HepG2 (cell line): ENCODE data around the gene P4HB. TPM values are rescaled to one million over a fixed set of nuclear protein-coding genes. Genes with fewer than 3 reads are reported as not detected.

ENCODE experiments used
- AHR ChIP-seq: IDR thresholded peaks from 2 replicates; pipeline ENCODE4 v1.6.1; 2018; ENCODE audit warnings: missing genetic modification reagents, missing compliant biosample characterization
- ARID5B ChIP-seq: IDR thresholded peaks from 2 replicates; pipeline ENCODE4 v1.4.0; 2020; ENCODE audit warnings: mild to moderate bottlenecking, missing genetic modification reagents
- CREM ChIP-seq, 2 experiments: sonication (generic) in 1 of 2; formaldehyde crosslinking in 1 of 2; IDR thresholded peaks; 2 replicates each; pipeline versions ENCODE4 v1.4.0 to v1.6.1; 2016 to 2020; ENCODE audit warnings: antibody characterized with exemption in 1 of 2, mild to moderate bottlenecking in 1 of 2, missing genetic modification reagents in 1 of 2
- KMT2A ChIP-seq: sonication (generic); formaldehyde crosslinking; IDR thresholded peaks from 2 replicates; pipeline ENCODE4 v1.4.0; 2020; ENCODE audit warnings: missing genetic modification reagents
- MAZ ChIP-seq, 2 experiments: sonication (generic) in 1 of 2; formaldehyde crosslinking in 1 of 2; IDR thresholded peaks; 2 replicates each; pipeline versions ENCODE4 v1.5.0 to v1.6.1; 2012 to 2020; ENCODE audit warnings: low read depth in 2 of 2, mild to moderate bottlenecking in 2 of 2, borderline replicate concordance in 1 of 2, improper control_type of control experiment in 1 of 2, low read length in 1 of 2, missing genetic modification reagents in 1 of 2, moderate library complexity in 1 of 2
- MXD1 ChIP-seq: sonication (generic); formaldehyde crosslinking; IDR thresholded peaks from 2 replicates; pipeline ENCODE4 v1.4.0; 2020; ENCODE audit warnings: mild to moderate bottlenecking, missing genetic modification reagents
- MYNN ChIP-seq: sonication (generic); formaldehyde crosslinking; IDR thresholded peaks from 2 replicates; pipeline ENCODE4 v1.4.0; 2020; ENCODE audit warnings: mild to moderate bottlenecking, low read depth, missing genetic modification reagents
- NCOA1 ChIP-seq: sonication (generic); formaldehyde crosslinking; IDR thresholded peaks from 2 replicates; pipeline ENCODE4 v1.9.0; 2021; ENCODE audit warnings: missing genetic modification reagents
- RAD21 ChIP-seq: fragments of 450-650 bp; formaldehyde crosslinking; IDR thresholded peaks from 2 replicates; pipeline ENCODE4 v1.5.0; 2020; ENCODE audit warnings: mild to moderate bottlenecking
- RXRA ChIP-seq: sonication (generic); formaldehyde crosslinking; IDR thresholded peaks from 2 replicates; pipeline ENCODE4 v1.5.1; 2020; ENCODE audit warnings: missing genetic modification reagents
- SAFB2 ChIP-seq: sonication (generic); formaldehyde crosslinking; IDR thresholded peaks from 2 replicates; pipeline ENCODE4 v1.5.1; 2020; ENCODE audit warnings: missing genetic modification reagents, low read depth, mild to moderate bottlenecking, borderline replicate concordance
- SALL2 ChIP-seq: sonication (generic); formaldehyde crosslinking; IDR thresholded peaks from 2 replicates; pipeline ENCODE4 v1.8.1; 2023; ENCODE audit warnings: mild to moderate bottlenecking, missing genetic modification reagents, inconsistent platforms
- ZNF335 ChIP-seq: sonication (generic); formaldehyde crosslinking; IDR thresholded peaks from 2 replicates; pipeline ENCODE4 v1.4.0; 2020; ENCODE audit warnings: missing genetic modification reagents
- ZNF501 ChIP-seq: sonication (generic); formaldehyde crosslinking; IDR thresholded peaks from 2 replicates; pipeline ENCODE4 v1.5.1; 2020; ENCODE audit warnings: mild to moderate bottlenecking, moderate library complexity, missing genetic modification reagents
- ZNF556 ChIP-seq: sonication (generic); formaldehyde crosslinking; IDR thresholded peaks from 2 replicates; pipeline ENCODE4 v1.4.0; 2020; ENCODE audit warnings: mild to moderate bottlenecking, missing genetic modification reagents, borderline replicate concordance
- ZNF558 ChIP-seq: sonication (generic); formaldehyde crosslinking; IDR thresholded peaks from 2 replicates; pipeline ENCODE4 v1.9.0; 2022; ENCODE audit warnings: mild to moderate bottlenecking, missing genetic modification reagents, borderline replicate concordance
- ZNF562 ChIP-seq: sonication (generic); formaldehyde crosslinking; IDR thresholded peaks from 2 replicates; pipeline ENCODE4 v1.8.0; 2022; ENCODE audit warnings: missing genetic modification reagents, borderline replicate concordance
- polyA plus RNA-seq, 8 experiments: library from polyadenylated mRNA; depleted of rRNA in 3 of 8; stranded (reverse) in 7 of 8; unstranded in 1 of 8; fragments of >200 nt; fragmentation: Illumina TruSeq in 4 of 8; extraction: Trizol in 4 of 8; gene quantifications; 2 replicates each; pipeline versions ENCODE4 v1.2.1 to v1.2.3, GENCODE V29; 2011 to 2016; ENCODE audit warnings: low read depth in 4 of 8, missing spikeins in 1 of 8, mixed read lengths in 1 of 8; ENCODE audit not compliant: insufficient read depth in 1 of 8
- total RNA-seq, 5 experiments: library from RNA; depleted of rRNA; stranded (reverse); fragments of >200 nt; fragmentation: Illumina TruSeq; extraction: Trizol; gene quantifications; 2 replicates each; pipeline ENCODE4 v1.2.3, GENCODE V29; 2016; ENCODE audit warnings: low read depth in 1 of 5
- TF ChIP-seq, protein P1 (sequence below): sonication (generic); formaldehyde crosslinking; IDR thresholded peaks from 2 replicates; pipeline ENCODE4 v1.4.0; 2020; ENCODE audit warnings: mild to moderate bottlenecking, missing genetic modification reagents
- TF ChIP-seq, protein P2 (sequence below): sonication (generic); formaldehyde crosslinking; IDR thresholded peaks from 2 replicates; pipeline ENCODE4 v1.4.0; 2020; ENCODE audit warnings: missing genetic modification reagents
- TF ChIP-seq, protein P3 (sequence below): IDR thresholded peaks from 2 replicates; pipeline ENCODE4 v1.6.1; 2018; ENCODE audit warnings: missing genetic modification reagents

P4HB gene
- total and polyA plus RNA-seq, 2 of the 13 experiments (the other 11 are each of a cell fraction or from before 2014, with no cell fraction given): 185 to 782 TPM

DNA sequence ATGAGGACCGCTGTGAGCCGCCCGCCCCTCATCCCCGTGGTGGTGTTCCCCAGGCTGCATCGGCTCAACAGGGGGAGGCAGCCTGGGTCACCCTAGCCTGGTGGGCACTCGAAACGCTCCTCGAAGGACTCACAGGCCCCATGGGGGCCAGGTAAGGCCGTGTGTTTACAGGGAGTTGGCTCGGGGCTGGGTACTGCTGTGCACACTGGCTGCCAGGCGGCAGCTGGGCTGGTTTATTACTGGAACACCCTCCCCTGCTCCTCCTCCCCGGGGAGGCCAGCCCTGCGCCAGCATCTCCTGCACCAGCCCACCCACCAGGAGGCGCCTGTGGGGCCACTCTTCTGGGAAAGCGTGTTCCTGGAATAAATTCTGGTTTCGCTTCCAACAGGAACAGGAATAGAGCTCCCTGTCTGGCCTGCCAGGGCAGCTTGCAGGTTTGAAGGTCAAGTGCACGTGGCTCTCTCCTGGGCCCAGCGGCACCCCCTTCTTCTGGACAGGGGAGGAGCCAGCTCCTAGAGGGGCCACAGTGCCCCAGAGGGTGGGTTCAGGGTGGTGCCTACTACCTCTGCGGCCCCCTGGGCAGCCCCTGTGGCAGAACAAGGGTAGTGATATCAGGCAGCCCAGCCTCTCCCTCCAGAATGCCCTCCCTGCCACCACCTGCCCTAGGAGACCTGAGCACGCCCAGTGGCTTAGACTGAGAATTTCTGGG lies 38.6 kb downstream of the P4HB start (continued):
- TF ChIP-seq ARID5B (CRISPR knock-in tag) (peak; percentile 60), MAZ (IDR thresholded peaks at IDR 0.05; ENCODE audit: borderline replicate concordance, low read depth, low read length) (peak; percentile 98), MAZ (CRISPR knock-in tag; IDR thresholded peaks at IDR 0.05; ENCODE audit: low read depth) (peak; percentile 82), MYNN (CRISPR knock-in tag) (no peak), SAFB2 (CRISPR knock-in tag) (no peak; the same call in 1 of the 2 replicates), MXD1 (CRISPR knock-in tag) (peak; percentile 71), ZNF558 (peak; percentile 78; the same call in 1 of the 2 replicates), RXRA (CRISPR knock-in tag) (peak; percentile 73), ZNF556 (peak; percentile 20; the same call in 1 of the 2 replicates), ZNF501 (CRISPR knock-in tag) (peak; percentile 71), CREM (IDR thresholded peaks at IDR 0.05) (no peak), CREM (CRISPR knock-in tag; IDR thresholded peaks at IDR 0.05) (no peak), ZNF562 (no peak), KMT2A (peak; percentile 42; the same call in 1 of the 2 replicates), SALL2 (CRISPR knock-in tag) (0 out of 2 replicates have a peak, but pooled peaks have one; percentile 78), RAD21 (CRISPR knock-in tag) (peak; percentile 91), AHR (CRISPR knock-in tag) (0 out of 2 replicates have a peak, but pooled peaks have one; percentile 26), ZNF335 (CRISPR knock-in tag) (peak; percentile 80; the same call in 1 of the 2 replicates), NCOA1 (CRISPR knock-in tag) (no peak)
- TF ChIP-seq, protein P1, sequence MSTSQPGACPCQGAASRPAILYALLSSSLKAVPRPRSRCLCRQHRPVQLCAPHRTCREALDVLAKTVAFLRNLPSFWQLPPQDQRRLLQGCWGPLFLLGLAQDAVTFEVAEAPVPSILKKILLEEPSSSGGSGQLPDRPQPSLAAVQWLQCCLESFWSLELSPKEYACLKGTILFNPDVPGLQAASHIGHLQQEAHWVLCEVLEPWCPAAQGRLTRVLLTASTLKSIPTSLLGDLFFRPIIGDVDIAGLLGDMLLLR: 0 out of 2 replicates have a peak, but pooled peaks have one; percentile 35
- TF ChIP-seq, protein P2, sequence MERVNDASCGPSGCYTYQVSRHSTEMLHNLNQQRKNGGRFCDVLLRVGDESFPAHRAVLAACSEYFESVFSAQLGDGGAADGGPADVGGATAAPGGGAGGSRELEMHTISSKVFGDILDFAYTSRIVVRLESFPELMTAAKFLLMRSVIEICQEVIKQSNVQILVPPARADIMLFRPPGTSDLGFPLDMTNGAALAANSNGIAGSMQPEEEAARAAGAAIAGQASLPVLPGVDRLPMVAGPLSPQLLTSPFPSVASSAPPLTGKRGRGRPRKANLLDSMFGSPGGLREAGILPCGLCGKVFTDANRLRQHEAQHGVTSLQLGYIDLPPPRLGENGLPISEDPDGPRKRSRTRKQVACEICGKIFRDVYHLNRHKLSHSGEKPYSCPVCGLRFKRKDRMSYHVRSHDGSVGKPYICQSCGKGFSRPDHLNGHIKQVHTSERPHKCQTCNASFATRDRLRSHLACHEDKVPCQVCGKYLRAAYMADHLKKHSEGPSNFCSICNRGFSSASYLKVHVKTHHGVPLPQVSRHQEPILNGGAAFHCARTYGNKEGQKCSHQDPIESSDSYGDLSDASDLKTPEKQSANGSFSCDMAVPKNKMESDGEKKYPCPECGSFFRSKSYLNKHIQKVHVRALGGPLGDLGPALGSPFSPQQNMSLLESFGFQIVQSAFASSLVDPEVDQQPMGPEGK (CRISPR knock-in tag): peak; percentile 79
- TF ChIP-seq, protein P3, sequence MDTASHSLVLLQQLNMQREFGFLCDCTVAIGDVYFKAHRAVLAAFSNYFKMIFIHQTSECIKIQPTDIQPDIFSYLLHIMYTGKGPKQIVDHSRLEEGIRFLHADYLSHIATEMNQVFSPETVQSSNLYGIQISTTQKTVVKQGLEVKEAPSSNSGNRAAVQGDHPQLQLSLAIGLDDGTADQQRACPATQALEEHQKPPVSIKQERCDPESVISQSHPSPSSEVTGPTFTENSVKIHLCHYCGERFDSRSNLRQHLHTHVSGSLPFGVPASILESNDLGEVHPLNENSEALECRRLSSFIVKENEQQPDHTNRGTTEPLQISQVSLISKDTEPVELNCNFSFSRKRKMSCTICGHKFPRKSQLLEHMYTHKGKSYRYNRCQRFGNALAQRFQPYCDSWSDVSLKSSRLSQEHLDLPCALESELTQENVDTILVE: peak; percentile 89
